Activated CD4-positive, alpha-beta T cell treated with anti-CD3 and anti-CD28 coated beads for 36 hours (primary cell): Measurements from ENCODE around the gene SEC22C. TPM values are rescaled to one million over a fixed set of nuclear protein-coding genes. Genes with fewer than 3 reads are reported as not detected.
"Not testable (repeated sequence)": the region's sequence is repeated elsewhere in the genome, so short reads cannot be mapped to it uniquely, and the experiment has no call there.

ENCODE experiments used
- ATAC-seq: fragments of 200-7000 bp; cut with Tn5 transposase; one replicate; pipeline ENCODE4 v1.10.0; 2021; ENCODE audit warnings: mild to moderate bottlenecking, moderate library complexity
- CTCF ChIA-PET: fragments of 350-600 bp; sonication (Branson Sonifier 250); formaldehyde crosslinking; loops from one replicate; lab custom pipeline; 2021; ENCODE audit warnings: antibody characterized with exemption; lab: Charles Lee
- POLR2A ChIA-PET: fragments of 350-600 bp; sonication (Branson Sonifier 250); formaldehyde crosslinking; loops from one replicate; lab custom pipeline; 2021; ENCODE audit warnings: antibody characterized with exemption, inconsistent platforms; lab: Charles Lee
- DNase-seq: peaks from one replicate; pipeline ENCODE4 v3.0.0-alpha.2; 2020
- H3K27ac Mint-ChIP-seq: one replicate; pipeline ENCODE4 v1.8.0; 2021; ENCODE audit warnings: mixed read lengths
- H3K27me3 Mint-ChIP-seq: one replicate; pipeline ENCODE4 v1.8.0; 2021; ENCODE audit warnings: mixed read lengths
- H3K36me3 Mint-ChIP-seq: one replicate; pipeline ENCODE4 v1.8.0; 2021; ENCODE audit warnings: low read depth, mixed read lengths
- H3K4me1 Mint-ChIP-seq: one replicate; pipeline ENCODE4 v1.8.0; 2021; ENCODE audit warnings: mixed read lengths
- H3K4me3 Mint-ChIP-seq: one replicate; pipeline ENCODE4 v1.8.0; 2021; ENCODE audit warnings: mild to moderate bottlenecking, moderate library complexity, mixed read lengths
- H3K9me3 Mint-ChIP-seq: one replicate; pipeline ENCODE4 v1.8.0; 2021; ENCODE audit warnings: low read depth, mixed read lengths
- intact Hi-C, 2 experiments: fragments of 100-400 bp; cut with DNase I in 1 of 2; cut with micrococcal nuclease in 1 of 2; formaldehyde crosslinking; loops; one replicate each; pipeline versions ENCODE4 v1.14.2 to v1.15.1; 2022 to 2024; cut with DNase I, micrococcal nuclease
- total RNA-seq, 2 experiments: library from RNA; stranded (reverse); gene quantifications; one replicate each; pipeline ENCODE4 v1.2.3, GENCODE V29; 2021

SEC22C gene
- total RNA-seq, 2 experiments from 2014 or later: 34.2 to 42.5 TPM

- Mint-ChIP-seq H3K27ac (peak overlapping the region; percentile 95), H3K9me3 (no peaks in the 10 kb centered on the region), H3K4me3 (peak overlapping the region; percentile 80), H3K4me1 (peaks cover 40% of the 10 kb centered on the region), H3K36me3 (peaks cover 31% of the 10 kb centered on the region), H3K27me3 (no peaks in the 10 kb centered on the region)
- ChIA-PET CTCF (interaction anchor here (0.7 to 3.8 kb wide), 13 partner anchors 10 to 145 kb away, joined by 3 to 24 read pairs (median 4); partner anchors contain the start of genes SEC22C and SS18L2), POLR2A (interaction anchor here (0.7 to 1.5 kb wide), 5 partner anchors 9 to 99 kb away, joined by 3 to 12 read pairs (median 5); partner anchors contain the start of genes SS18L2 and VIPR1)
- ATAC-seq (peak; percentile 25), DNase-seq (peak; percentile 77)
- intact Hi-C loops: loop anchor here (1.0 to 10.0 kb wide), 10 partner anchors 11 to 1094 kb away; partner anchors contain the start of genes SS18L2 (in 2 of the 2), ABHD5 (in 1 of the 2), HIGD1A (in 1 of the 2) and POMGNT2 (in 1 of the 2)
These were observed 19.4 kb upstream of the SEC22C start for GRCh38 chr3:42600958-42601675.

DNA sequence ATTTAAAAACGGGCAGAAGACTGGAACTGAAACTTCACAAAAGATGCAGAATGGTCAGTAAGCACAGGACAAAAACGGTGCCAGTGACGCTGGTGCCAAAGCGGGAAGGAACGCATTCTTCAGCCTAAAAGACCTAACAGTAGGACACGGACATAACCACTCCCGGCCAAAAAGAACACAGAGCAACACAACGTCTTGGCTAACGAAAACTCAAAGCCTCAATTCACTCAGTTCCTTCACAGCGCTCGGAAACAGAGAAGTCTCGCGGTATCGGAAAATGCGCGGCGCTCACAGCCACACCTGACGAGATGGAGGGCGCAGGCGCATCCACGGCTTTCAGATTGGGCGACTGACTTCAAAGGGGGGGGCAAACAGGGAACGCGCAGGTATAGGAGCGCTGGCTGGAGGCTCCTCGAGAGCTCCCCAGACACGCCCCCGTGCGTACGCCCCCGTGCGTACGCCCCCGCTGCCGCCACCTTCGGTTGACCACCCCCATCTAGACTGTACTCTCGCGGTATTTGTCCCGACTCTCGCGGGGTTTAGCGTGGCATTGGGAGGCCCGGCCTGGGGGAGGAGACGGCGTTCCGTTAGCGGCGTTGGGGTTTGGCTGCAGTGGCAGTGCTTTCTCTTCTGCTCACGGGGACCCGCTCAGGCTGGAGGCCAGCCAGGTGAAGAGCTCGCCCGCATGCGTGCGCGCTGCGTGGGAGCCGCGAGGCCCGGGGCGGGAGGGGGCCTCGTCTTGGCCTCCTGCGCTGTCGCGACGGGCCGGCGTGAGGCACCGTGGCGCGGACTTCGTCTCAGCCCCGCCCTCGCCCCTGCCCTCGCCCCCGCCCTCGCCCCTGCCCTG is 18.6 kb upstream of the SEC22C start, which contains the start of gene NKTR:
TSS of gene NKTR (plus strand) at position 576 of the 847 bp plus-strand sequence. CDS start 321 bp downstream, outside the sequence.
- H3K9me3 Mint-ChIP-seq: no peaks in the 10 kb centered on the region
- intact Hi-C loops: loop anchor here (1.0 to 10.0 kb wide), 10 partner anchors 10 to 1094 kb away; partner anchors contain the start of genes SS18L2 (in 2 of the 2), ABHD5 (in 1 of the 2), HIGD1A (in 1 of the 2) and POMGNT2 (in 1 of the 2)
- H3K27me3 Mint-ChIP-seq: no peaks in the 10 kb centered on the region
- peaks cover 33% of the 10 kb centered on the region for H3K4me1 Mint-ChIP-seq
- peak; percentile 100 for DNase-seq
- H3K36me3 Mint-ChIP-seq: peaks cover 30% of the 10 kb centered on the region
- H3K27ac Mint-ChIP-seq: peak within 1 kb of the TSS; percentile 95
- ATAC-seq: peak; percentile 91
- ChIA-PET CTCF (interaction anchor here (0.9 to 3.8 kb wide), 7 partner anchors 10 to 37 kb away, joined by 3 to 24 read pairs (median 4); partner anchors contain the start of genes SEC22C and SS18L2), POLR2A (interaction anchor here (0.5 to 1.5 kb wide), 6 partner anchors 8 to 98 kb away, joined by 3 to 12 read pairs (median 4); partner anchors contain the start of genes SS18L2 and VIPR1)
- H3K4me3 Mint-ChIP-seq: peak within 1 kb of the TSS; percentile 80

- ChIA-PET CTCF (interaction anchor here (0.6 to 0.9 kb wide), 2 partner anchors 24 to 493 kb away, joined by 3 to 4 read pairs; no protein-coding TSS in a partner anchor), POLR2A (interaction anchor here (0.6 to 1.3 kb wide), 2 partner anchors 14 to 572 kb away, joined by 4 to 6 read pairs; no protein-coding TSS in a partner anchor)
- H3K4me3 Mint-ChIP-seq, intact Hi-C loops, DNase-seq, H3K27me3 Mint-ChIP-seq, H3K9me3 Mint-ChIP-seq, ATAC-seq: not testable (repeated sequence)
- H3K27ac Mint-ChIP-seq: peak overlapping the region; percentile 6
- H3K36me3 Mint-ChIP-seq: peaks cover 28% of the 10 kb centered on the region
- peaks cover 26% of the 10 kb centered on the region for H3K4me1 Mint-ChIP-seq
These were observed 15.3 kb upstream of the SEC22C start for GRCh38 chr3:42597098-42597497.

DNA sequence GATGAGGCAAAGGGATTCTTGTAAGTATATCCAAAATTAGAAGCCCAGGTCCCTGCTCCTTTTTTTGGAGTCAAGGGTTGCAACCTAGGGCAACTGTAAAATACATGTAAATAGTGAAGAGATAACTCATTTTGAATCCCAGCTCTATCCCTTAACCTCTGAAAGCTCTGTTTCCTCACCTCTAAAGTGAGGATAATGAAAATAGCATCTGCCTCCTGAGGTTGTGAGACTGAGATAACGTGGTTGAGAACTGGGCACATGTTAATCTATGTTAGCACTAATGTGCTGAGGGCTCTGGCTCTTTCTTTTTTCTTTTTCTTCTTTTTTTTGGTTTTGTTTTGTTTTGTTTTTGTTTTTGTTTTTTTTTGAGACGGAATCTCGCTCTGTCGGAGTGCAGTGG is 13.9 kb upstream of the SEC22C start:
- Mint-ChIP-seq H3K4me3 (no peak overlapping the region), H3K9me3 (no peaks in the 10 kb centered on the region), H3K36me3 (peaks cover 33% of the 10 kb centered on the region), H3K4me1 (peaks cover 33% of the 10 kb centered on the region), H3K27ac (no peak overlapping the region), H3K27me3 (no peaks in the 10 kb centered on the region)
- CTCF ChIA-PET: interaction anchor here (1.8 kb wide), 1 partner anchor 18 kb away, joined by 5 read pairs; no protein-coding TSS in a partner anchor
- POLR2A ChIA-PET: interaction anchor here (1.3 kb wide), 1 partner anchor 13 kb away, joined by 6 read pairs; no protein-coding TSS in a partner anchor
- intact Hi-C loops: no loop called here
- ATAC-seq (no peak), DNase-seq (no peak)

- no peaks in the 10 kb centered on the region for H3K9me3 Mint-ChIP-seq
- no peak for DNase-seq
- H3K27ac Mint-ChIP-seq: peak overlapping the region; percentile 23
- ChIA-PET POLR2A (no interaction called here), CTCF (interaction anchor here (1.3 kb wide), 1 partner anchor 13 kb away, joined by 3 read pairs; no protein-coding TSS in a partner anchor)
- peaks cover 32% of the 10 kb centered on the region for H3K36me3 Mint-ChIP-seq
- intact Hi-C loops: no loop called here
- H3K4me3 Mint-ChIP-seq: no peak overlapping the region
- peaks cover 37% of the 10 kb centered on the region for H3K4me1 Mint-ChIP-seq
- no peak for ATAC-seq
- H3K27me3 Mint-ChIP-seq: no peaks in the 10 kb centered on the region
These were observed 11.9 kb upstream of the SEC22C start for GRCh38 chr3:42593635-42594034.

GRCh38 chr3:42591811-42592210 is 10.0 kb upstream of the SEC22C start:
- CTCF ChIA-PET: interaction anchor here (0.5 to 1.4 kb wide), 3 partner anchors 9 to 166 kb away, joined by 3 to 12 read pairs (median 6); partner anchors contain the start of gene SEC22C
- ATAC-seq (no peak), DNase-seq (no peak)
- Mint-ChIP-seq H3K9me3 (no peaks in the 10 kb centered on the region), H3K4me3 (peak overlapping the region; percentile 90), H3K27ac (peak overlapping the region; percentile 95), H3K36me3 (peaks cover 27% of the 10 kb centered on the region), H3K27me3 (no peaks in the 10 kb centered on the region), H3K4me1 (peaks cover 34% of the 10 kb centered on the region)
- POLR2A ChIA-PET: interaction anchor here (0.5 to 1.3 kb wide), 2 partner anchors 9 to 13 kb away, joined by 3 to 8 read pairs; partner anchors contain the start of gene NKTR
- intact Hi-C loops: no loop called here

- Mint-ChIP-seq H3K9me3 (no peaks in the 10 kb centered on the region), H3K4me1 (peaks cover 34% of the 10 kb centered on the region), H3K27me3 (no peaks in the 10 kb centered on the region), H3K36me3 (peaks cover 26% of the 10 kb centered on the region), H3K27ac (peak overlapping the region; percentile 95), H3K4me3 (peak overlapping the region; percentile 90)
- DNase-seq (peak; percentile 29), ATAC-seq (no peak)
- POLR2A ChIA-PET: interaction anchor here (0.5 to 1.6 kb wide), 5 partner anchors 9 to 26 kb away, joined by 3 to 16 read pairs (median 8); partner anchors contain the start of genes NKTR and SEC22C
- intact Hi-C loops: loop anchor here (1.0 kb wide), 4 partner anchors 9 to 182 kb away; partner anchors contain the start of genes NKTR (in 2 of the 2) and CCDC13 (in 1 of the 2)
- CTCF ChIA-PET: interaction anchor here (0.7 to 1.4 kb wide), 8 partner anchors 9 to 167 kb away, joined by 3 to 12 read pairs (median 3); partner anchors contain the start of genes NKTR, SEC22C and VIPR1
These were observed 9.4 kb upstream of the SEC22C start for GRCh38 chr3:42590989-42591756.

- Mint-ChIP-seq H3K36me3 (peaks cover 21% of the 10 kb centered on the region), H3K9me3 (no peaks in the 10 kb centered on the region), H3K4me3 (peak overlapping the region; percentile 90), H3K27ac (peak overlapping the region; percentile 95), H3K4me1 (peaks cover 34% of the 10 kb centered on the region), H3K27me3 (no peaks in the 10 kb centered on the region)
- ChIA-PET CTCF (interaction anchor here (0.7 kb wide), 1 partner anchor 214 kb away, joined by 4 read pairs; the partner anchor contains the start of gene HIGD1A), POLR2A (interaction anchor here (0.7 to 1.6 kb wide), 2 partner anchors 8 to 11 kb away, joined by 4 to 12 read pairs; partner anchors contain the start of gene NKTR)
- intact Hi-C loops: loop anchor here (1.0 kb wide), 4 partner anchors 7 to 184 kb away; partner anchors contain the start of genes NKTR (in 2 of the 2) and CCDC13 (in 1 of the 2)
- no peak for DNase-seq
- no peak for ATAC-seq
These were observed 7.8 kb upstream of the SEC22C start for GRCh38 chr3:42589382-42590109.

DNA sequence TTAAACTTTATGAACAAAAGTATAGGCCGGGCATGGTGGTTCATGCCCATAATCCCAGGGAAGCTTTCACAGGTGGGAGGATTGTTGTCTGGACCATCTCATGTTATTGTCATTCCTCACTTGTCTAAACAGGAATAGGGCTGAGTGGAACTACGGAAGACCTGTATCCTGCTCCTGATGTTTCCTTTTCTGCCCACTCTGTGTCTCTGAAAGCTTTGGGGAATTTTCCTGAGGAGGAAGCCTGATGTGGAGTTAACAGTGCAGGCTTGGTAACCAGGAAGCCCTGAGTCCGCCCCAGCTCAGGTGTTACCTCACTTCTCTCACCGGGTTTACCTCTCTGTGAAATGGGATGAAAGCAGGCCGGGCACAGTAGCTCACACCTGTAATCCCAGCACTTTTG is 6.9 kb upstream of the SEC22C start:
- intact Hi-C loops: no loop called here
- no peak for ATAC-seq
- H3K36me3 Mint-ChIP-seq: peaks cover 13% of the 10 kb centered on the region
- H3K27me3 Mint-ChIP-seq: no peaks in the 10 kb centered on the region
- peaks cover 28% of the 10 kb centered on the region for H3K4me1 Mint-ChIP-seq
- ChIA-PET POLR2A (interaction anchor here (0.7 kb wide), 1 partner anchor 8 kb away, joined by 4 read pairs; no protein-coding TSS in a partner anchor), CTCF (no interaction called here)
- no peak for DNase-seq
- H3K27ac Mint-ChIP-seq: no peak overlapping the region
- no peak overlapping the region for H3K4me3 Mint-ChIP-seq
- H3K9me3 Mint-ChIP-seq: no peaks in the 10 kb centered on the region
